Testis (tissue), 3 donors: ENCODE measurements around the gene DQX1. TPM values are rescaled to one million over a fixed set of nuclear protein-coding genes. Genes with fewer than 3 reads are reported as not detected.

Experiments used
- DNase-seq: peaks from one replicate; pipeline ENCODE4 v3.0.0-alpha.2; 2019
- H3K27ac ChIP-seq, 2 donors: fragments of 200-600 bp; sonication (generic); one replicate each; pipeline ENCODE4 v1.5.1; 2019
- H3K27me3 ChIP-seq: fragments of 200-600 bp; sonication (generic); one replicate; pipeline ENCODE4 v1.5.1; 2019
- H3K36me3 ChIP-seq: fragments of 200-600 bp; sonication (generic); one replicate; pipeline ENCODE4 v1.5.1; 2017; ENCODE audit warnings: low read depth; ENCODE audit errors: missing control alignments
- H3K4me1 ChIP-seq: fragments of 200-600 bp; sonication (generic); one replicate; pipeline ENCODE4 v1.5.1; 2019
- H3K4me3 ChIP-seq, 2 donors: fragments of 200-600 bp; sonication (generic); one replicate each; pipeline ENCODE4 v1.5.1; 2017 to 2019
- H3K9me3 ChIP-seq: fragments of 200-600 bp; sonication (generic); one replicate; pipeline ENCODE4 v1.5.1; 2017
- POLR2A ChIP-seq: fragments of 450-650 bp; IDR thresholded peaks from one replicate; pipeline ENCODE4 v1.6.1; 2017; ENCODE audit warnings: antibody characterized with exemption, mild to moderate bottlenecking, moderate library complexity
- WGBS, 2 donors: methylation state at CpG; one replicate each; pipeline ENCODE4 v1.1.5; 2018; 5-methylcytosine and 5-hydroxymethylcytosine counted together
- intact Hi-C: fragments of 100-400 bp; cut with DNase I; formaldehyde crosslinking; loops from one replicate; pipeline ENCODE4 v1.15.1; 2023; ENCODE audit warnings: low total_unique reads
- polyA plus RNA-seq: library from polyadenylated mRNA; stranded (reverse); fragments of 350-450 nt; fragmentation: Illumina TruSeq; extraction: RNeasy Lipid Tissue Mini Kit (QIAGEN cat#74804); gene quantifications from one replicate; pipeline ENCODE4 v1.2.3, GENCODE V29; 2014; ENCODE audit warnings: low read depth, low replicate concordance; ENCODE audit not compliant: insufficient read depth
- total RNA-seq, 2 donors: library from RNA; depleted of rRNA; stranded (reverse); fragments of >200 nt; gene quantifications; one replicate each; pipeline ENCODE4 v1.2.3, GENCODE V29; 2016
- TF ChIP-seq, protein P1 (sequence below), 3 experiments: fragments of 450-650 bp in 2 of 3; fragments of 200-600 bp in 1 of 3; sonication (generic) in 1 of 3; IDR thresholded peaks; one replicate each; pipeline ENCODE4 v1.5.1; 2016 to 2019; ENCODE audit warnings: antibody characterized with exemption in 3 of 3, mild to moderate bottlenecking in 2 of 3, moderate library complexity in 1 of 3

DQX1 gene
- total and polyA plus RNA-seq, 3 donors from 2014 or later: 0.43 to 0.86 TPM; not detected in 1

DNA sequence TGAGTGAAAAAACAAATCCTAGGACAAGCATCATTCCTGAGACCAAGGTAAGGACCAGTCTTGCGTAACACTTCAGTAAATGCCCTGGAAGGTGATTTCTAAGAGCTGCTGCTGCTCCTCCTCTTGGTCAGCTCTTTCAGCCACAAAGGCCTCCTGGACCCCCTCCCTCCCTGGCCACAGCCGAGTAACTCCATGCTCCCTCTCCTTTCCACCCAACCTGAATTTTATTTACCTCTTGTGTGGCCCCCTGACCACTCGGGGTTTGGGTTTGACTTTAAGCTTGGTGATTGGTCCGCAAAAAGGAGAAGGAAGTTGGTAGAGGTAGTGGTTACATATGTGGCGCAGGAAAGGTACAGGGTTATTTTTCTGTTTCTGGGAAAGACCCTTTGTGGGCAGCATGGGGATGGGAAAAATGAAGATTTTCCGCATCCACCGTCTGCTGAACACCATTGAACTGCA, 12.9 kb upstream of the DQX1 start:
- intact Hi-C loops: no loop called here
- 80 to 90% methylated on average over 7 of the region's 7 CpGs for WGBS, 2 donors

DNA sequence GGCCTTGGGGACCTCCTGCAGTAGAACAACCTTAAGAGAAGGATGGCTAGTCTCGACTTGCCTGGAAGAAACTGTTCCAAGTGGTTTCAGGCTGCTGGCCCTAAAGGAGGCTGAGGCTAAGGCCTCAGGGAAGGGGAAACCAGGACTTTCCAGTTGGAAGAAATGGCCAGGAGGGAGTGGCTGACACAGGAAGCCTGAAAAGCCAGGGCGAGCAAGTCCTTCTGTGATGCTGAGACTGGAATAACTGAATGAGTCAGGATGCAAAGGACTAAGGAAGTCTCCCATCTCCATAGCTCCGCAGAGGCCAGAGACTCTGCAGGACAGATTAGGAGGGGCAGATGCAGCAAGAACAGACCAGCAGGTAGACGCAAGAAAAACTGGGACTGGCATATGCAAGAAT, 11.1 kb upstream of the DQX1 start:
- Histone ChIP-seq H3K9me3 (no peaks in the 10 kb centered on the region), H3K27me3 (no peaks in the 10 kb centered on the region), H3K27ac (no peak overlapping the region), H3K4me1 (no peaks in the 10 kb centered on the region), H3K4me3 (no peak overlapping the region), H3K36me3 (no peaks in the 10 kb centered on the region)
- no peak for DNase-seq
- intact Hi-C loops: no loop called here
- 66 to 69% methylated on average over 4 of the region's 4 CpGs for WGBS, 2 donors
- TF ChIP-seq, protein P1, sequence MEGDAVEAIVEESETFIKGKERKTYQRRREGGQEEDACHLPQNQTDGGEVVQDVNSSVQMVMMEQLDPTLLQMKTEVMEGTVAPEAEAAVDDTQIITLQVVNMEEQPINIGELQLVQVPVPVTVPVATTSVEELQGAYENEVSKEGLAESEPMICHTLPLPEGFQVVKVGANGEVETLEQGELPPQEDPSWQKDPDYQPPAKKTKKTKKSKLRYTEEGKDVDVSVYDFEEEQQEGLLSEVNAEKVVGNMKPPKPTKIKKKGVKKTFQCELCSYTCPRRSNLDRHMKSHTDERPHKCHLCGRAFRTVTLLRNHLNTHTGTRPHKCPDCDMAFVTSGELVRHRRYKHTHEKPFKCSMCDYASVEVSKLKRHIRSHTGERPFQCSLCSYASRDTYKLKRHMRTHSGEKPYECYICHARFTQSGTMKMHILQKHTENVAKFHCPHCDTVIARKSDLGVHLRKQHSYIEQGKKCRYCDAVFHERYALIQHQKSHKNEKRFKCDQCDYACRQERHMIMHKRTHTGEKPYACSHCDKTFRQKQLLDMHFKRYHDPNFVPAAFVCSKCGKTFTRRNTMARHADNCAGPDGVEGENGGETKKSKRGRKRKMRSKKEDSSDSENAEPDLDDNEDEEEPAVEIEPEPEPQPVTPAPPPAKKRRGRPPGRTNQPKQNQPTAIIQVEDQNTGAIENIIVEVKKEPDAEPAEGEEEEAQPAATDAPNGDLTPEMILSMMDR (IDR thresholded peaks at IDR 0.05): no peak
- no peak for TF ChIP-seq POLR2A

More for the DNA sequence above, 12.9 kb upstream of the DQX1 start:
- no peak for DNase-seq
- Histone ChIP-seq H3K4me1 (no peaks in the 10 kb centered on the region), H3K4me3 (no peak overlapping the region), H3K36me3 (no peaks in the 10 kb centered on the region), H3K9me3 (no peaks in the 10 kb centered on the region), H3K27me3 (no peaks in the 10 kb centered on the region), H3K27ac (no peak overlapping the region)
- TF ChIP-seq, protein P1 (IDR thresholded peaks at IDR 0.05): no peak
- TF ChIP-seq POLR2A: no peak

DNA sequence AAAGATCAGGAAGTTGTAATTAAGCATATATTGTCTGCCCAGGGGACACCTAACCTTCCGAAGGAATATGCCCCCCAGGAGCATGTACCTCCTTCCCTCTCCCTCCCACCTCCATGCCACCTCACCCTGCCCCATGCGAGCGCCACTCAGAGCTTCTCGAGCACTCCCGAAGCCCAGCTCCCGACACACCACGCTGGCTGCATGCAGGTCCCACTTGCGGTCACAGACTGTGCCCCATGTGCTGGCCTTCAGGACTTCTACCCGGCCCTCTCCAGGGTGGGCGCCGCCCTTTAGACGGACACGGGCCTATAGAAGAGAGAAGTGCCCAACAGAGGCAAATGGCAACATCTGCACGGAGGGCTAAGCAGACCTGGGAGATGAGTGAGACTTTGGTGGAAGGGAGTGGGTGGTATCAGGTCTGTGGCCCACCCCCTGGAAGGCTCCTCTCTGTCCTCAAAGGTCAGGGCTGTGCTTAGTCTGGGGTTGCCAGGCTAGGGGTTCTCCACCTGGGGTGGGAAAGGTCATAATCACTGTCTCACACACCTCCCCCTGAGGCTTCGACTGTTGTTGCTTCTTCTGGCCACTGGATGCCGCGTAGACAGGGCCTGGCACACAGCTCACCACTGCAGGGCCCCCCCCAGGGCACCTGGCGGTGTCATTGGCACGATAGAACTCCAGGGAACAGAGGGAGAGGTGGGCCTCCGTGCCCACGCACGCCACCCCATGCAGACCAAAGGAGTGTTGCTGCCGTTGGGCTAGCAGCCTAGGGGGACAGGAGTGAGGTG, 10.3 kb upstream of the DQX1 start:
- no peaks in the 10 kb centered on the region for H3K36me3 ChIP-seq
- H3K27ac ChIP-seq: no peak overlapping the region
- intact Hi-C loops: no loop called here
- H3K9me3 ChIP-seq: no peaks in the 10 kb centered on the region
- H3K4me1 ChIP-seq: peaks cover 2% of the 10 kb centered on the region
- H3K27me3 ChIP-seq: no peaks in the 10 kb centered on the region
- no peak for DNase-seq
- 91 to 92% methylated on average over 4 to 23 of the region's 23 CpGs for WGBS, 2 donors
- H3K4me3 ChIP-seq: no peak overlapping the region
- no peak for TF ChIP-seq POLR2A
- TF ChIP-seq, protein P1 (IDR thresholded peaks at IDR 0.05): no peak

DNA sequence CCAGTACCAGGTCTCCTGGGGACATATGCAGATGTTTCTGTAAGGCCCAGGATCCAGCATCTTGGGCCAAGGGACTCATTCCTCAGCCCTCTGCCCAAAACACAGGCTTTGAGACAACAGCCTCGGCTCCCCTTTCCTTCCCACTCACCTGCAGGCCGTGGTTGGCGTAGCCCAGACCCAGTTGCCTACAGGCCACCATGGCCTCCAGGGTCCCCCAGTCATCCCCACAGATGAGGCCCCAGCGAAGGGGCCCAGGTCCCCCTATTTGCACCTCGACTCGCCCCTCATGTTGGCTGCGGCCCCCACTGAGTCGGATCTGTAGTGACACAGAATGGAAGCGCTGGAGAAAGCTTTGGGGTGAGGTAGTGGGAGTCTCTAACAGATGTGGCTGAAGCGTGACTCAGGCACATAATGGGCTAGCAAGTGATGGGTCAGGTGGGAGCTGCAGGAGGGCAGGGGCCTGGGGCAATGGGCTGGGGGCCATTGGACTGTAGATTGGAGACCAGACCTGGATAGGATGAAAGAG, 9.5 kb upstream of the DQX1 start:
- no peak overlapping the region for H3K27ac ChIP-seq
- H3K36me3 ChIP-seq: no peaks in the 10 kb centered on the region
- H3K4me3 ChIP-seq: no peak overlapping the region
- 93 to 95% methylated on average over 8 to 10 of the region's 10 CpGs for WGBS, 2 donors
- no peaks in the 10 kb centered on the region for H3K27me3 ChIP-seq
- no peaks in the 10 kb centered on the region for H3K9me3 ChIP-seq
- intact Hi-C loops: no loop called here
- H3K4me1 ChIP-seq: peaks cover 9% of the 10 kb centered on the region
- no peak for DNase-seq
- TF ChIP-seq, protein P1 (IDR thresholded peaks at IDR 0.05): no peak
- no peak for TF ChIP-seq POLR2A
